ENCODE data around the gene TSTD2.

The TSTD2 gene

DNA sequence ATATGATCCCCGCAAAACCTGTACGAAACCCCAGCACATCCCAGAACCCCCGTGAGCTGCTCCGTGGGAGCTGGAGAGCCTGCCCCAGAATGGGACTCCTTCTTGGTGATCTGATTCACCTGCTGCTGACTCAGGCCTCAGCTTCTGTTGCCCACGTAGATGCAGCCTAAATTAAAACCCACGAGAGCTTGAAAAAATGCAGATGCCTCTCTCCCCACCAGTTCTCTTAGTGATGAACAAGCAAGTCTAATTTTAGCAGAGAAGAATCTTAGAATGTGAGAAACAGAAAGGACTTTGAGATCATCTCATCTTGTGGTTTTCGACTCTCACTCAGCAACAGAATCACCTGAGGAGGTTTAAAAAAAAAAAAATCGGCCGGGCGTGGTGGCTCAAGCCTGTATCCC is 74.1 kb downstream of the TSTD2 start:
- no peak for DNase-seq (ENCODE audit: low read depth)
- no peak overlapping the region for H3K4me3 ChIP-seq (ENCODE audit: low read depth, low read length)
- TF ChIP-seq CTCF (IDR thresholded peaks at IDR 0.05; ENCODE audit: control insufficient read depth, extremely low read depth, insufficient read depth), result no peak

DNA sequence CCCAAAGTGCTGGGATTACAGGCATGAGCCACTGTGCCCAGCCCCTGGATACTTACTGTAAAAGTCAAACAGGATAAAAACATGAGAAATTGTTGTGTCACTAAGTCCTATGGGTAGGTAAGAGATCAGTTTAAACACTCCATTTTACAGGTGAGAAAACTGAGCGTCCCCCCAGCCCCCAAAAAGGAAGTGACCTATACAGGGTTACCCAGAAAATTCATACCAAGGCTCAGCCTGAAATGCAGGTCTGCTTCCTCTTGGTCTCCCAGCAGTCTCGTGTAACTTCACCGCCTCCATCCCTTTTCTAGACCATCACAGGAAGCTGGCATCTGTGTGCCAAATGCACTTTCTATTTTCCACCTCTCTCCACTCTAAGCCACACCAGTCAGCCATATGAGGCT is 74.5 kb downstream of the TSTD2 start:
- H3K4me3 ChIP-seq (ENCODE audit: low read depth, low read length), result no peak overlapping the region
- no peak for TF ChIP-seq CTCF (IDR thresholded peaks at IDR 0.05; ENCODE audit: control insufficient read depth, extremely low read depth, insufficient read depth)
- DNase-seq (ENCODE audit: low read depth), result no peak

DNA sequence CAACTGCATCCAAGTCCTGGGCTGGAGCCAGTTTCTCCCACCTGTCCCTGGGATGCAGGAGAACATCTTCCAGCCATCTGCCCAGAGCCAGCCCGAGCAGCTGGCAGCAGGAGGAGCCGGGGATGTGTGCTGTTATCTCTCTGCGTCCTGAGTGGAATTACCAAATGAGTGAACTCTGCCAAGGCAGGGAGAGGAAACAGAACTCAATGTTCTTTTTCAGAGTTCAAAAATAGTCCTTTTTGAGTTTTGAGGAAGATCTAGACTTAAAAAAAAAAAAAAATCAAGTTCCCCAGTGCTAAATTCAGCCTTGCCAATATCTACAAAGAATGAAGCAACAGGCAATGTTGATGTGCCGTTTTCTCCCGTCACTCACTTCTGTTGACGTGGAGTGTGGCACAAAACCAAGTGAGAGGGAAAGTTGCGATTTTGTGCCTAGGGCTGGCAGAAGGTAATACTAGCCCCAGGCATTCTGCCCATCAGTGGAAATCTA is 75.5 kb downstream of the TSTD2 start:
- no peak overlapping the region for H3K4me3 ChIP-seq (ENCODE audit: low read depth, low read length)
- peak; percentile 39 for DNase-seq (ENCODE audit: low read depth)
- TF ChIP-seq CTCF (IDR thresholded peaks at IDR 0.05; ENCODE audit: control insufficient read depth, extremely low read depth, insufficient read depth), result no peak

- DNase-seq (ENCODE audit: low read depth), result peak; percentile 52
- no peak; the same call in 1 of the 2 replicates for TF ChIP-seq CTCF (IDR thresholded peaks at IDR 0.05; ENCODE audit: control insufficient read depth, extremely low read depth, insufficient read depth)
- no peak overlapping the region for H3K4me3 ChIP-seq (ENCODE audit: low read depth, low read length)
Observed at GRCh38 chr9:97556721-97557605, 76.2 kb downstream of the TSTD2 start.

- DNase-seq (ENCODE audit: low read depth), result no peak
- H3K4me3 ChIP-seq (ENCODE audit: low read depth, low read length), result no peak overlapping the region
- TF ChIP-seq CTCF (IDR thresholded peaks at IDR 0.05; ENCODE audit: control insufficient read depth, extremely low read depth, insufficient read depth), result no peak
Observed at GRCh38 chr9:97556036-97556720, 77.0 kb downstream of the TSTD2 start.

DNA sequence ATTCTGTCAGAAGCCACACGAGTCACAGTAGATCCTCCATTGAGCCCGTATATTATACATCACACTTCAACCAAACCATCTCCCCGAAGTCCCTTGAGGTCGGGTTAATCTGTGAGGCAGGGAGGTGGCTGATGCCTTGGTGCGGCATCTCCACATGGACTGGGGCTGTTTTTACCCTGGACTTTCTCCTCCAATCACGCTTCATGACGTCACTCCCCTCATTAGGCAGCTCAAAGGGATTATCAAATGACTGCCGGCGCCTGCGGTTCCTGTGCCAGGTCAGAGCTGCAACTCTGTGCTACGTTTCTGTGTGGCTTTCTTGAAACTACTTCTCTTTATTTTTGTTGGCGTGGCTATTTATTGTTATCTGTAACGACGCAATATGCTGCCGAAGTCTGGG is 78.0 kb downstream of the TSTD2 start:
- no peak overlapping the region for H3K4me3 ChIP-seq (ENCODE audit: low read depth, low read length)
- no peak for TF ChIP-seq CTCF (IDR thresholded peaks at IDR 0.05; ENCODE audit: control insufficient read depth, extremely low read depth, insufficient read depth)
- DNase-seq (ENCODE audit: low read depth), result no peak

Data from LNCaP clone FGC (cell line).